GM21717 (cell line): ENCODE measurements around the gene FGF2.
"Not testable (repeated sequence)": the region's sequence is repeated elsewhere in the genome, so short reads cannot be mapped to it uniquely, and the experiment has no call there.

Source experiments
- ATAC-seq: cut with Tn5 transposase; IDR thresholded peaks from one replicate; pipeline ENCODE4 v1.9.1; 2021; ENCODE audit warnings: mild to moderate bottlenecking, moderate library complexity; ENCODE audit not compliant: unreplicated experiment

Gene FGF2

DNA sequence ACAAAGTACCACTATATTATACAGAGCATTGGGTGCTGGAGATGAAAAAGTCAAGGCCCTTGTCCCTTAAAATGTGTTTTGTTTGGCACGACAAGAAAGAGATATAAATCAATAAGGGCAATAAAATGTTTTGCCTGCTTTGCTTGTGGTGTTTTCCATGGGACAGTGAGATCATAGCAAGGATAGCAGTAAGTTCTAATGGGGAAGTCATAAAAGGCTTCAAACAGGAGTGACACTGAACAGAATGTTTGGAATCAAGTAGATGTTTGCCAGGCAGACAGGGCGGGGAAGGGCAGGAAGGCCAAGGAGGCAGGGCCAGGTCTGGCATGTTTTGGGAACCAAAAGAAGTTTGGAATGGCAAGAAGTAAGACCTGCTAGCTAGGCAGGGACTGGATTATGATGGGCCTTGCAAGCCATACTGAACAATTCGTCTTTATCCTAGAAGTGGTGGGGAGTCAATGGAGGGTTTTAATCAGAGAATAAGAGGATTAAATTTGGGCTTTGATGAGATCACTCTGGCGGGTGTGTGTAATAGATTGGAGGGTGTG is 16.4 kb downstream of the FGF2 start:
- no peak for ATAC-seq

DNA sequence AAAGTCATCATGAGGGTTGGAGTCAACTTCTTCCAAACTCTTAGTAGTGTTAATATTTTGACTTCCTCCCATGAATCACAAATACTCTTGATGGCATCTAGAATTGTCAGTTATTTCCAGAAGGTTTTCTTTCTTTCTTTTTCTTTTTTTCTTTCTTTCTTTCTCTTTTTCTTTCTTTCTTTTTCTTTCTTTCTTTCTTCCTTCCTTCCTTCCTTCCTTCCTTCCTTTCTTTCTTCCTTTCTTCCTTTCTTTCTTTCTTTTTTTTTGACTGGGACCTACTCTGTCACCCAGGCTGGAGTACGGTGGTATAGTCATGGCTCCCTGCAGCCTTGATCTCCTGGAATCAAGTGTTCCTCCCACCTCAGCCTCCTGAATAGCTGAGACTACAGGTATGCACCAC is 17.8 kb downstream of the FGF2 start:
- not testable (repeated sequence) for ATAC-seq

DNA sequence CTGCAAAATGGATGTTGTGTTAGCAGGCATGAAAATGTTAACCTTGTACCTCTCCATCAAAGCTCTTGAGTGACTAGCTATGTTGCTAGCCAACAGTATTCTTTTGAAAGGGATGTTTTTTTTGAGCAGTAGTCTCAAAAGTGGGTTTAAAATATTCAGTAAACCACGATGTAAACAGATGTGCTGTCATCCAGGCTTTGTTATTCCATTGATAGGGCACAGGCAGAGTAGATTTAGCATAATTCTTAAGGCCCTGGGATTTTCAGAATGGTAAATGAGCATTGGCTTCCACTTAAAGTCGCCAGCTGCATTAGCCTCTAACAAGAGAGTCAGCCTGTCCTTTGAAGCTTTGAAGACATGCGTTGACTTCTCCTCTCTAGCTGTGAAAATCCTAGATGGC is 18.4 kb downstream of the FGF2 start:
- no peak for ATAC-seq

DNA sequence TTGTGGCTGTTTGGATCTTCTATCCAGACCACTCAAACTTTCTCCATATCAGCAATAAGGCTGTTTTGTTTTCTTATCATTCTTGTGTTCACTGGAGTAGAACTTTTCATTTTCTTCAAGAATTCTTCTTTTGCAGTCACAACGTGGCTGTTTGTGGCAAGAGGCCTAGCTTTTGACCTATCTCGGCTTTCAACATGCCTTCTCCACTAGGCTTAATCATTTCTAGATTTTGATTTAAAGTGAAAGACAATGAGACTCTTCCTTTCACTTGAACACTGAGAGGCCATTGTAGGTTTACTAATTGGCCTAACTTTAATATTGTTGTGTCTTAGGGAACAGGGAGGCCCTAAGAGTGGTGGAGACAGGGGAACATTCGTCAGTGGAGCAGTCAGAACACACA is 19.1 kb downstream of the FGF2 start:
- ATAC-seq, result no peak

DNA sequence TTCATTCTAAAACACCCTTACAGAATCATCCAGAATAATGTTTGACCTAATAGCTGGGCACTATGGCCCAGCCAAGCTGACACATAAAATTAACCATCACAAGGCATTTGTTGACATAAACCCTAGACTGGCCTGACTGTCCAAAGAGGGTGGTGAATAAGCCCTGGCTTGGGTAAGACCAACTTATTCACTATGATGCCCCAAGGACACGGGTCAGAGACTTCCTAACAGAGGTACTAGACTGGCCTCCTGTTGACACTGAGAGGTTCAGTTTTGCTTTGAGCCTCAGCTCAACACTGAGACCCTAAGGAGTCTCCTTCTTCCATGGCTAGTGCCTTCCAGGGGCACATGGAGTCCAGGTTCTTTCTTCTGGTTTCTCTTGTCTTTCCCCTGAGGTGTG is 21.3 kb downstream of the FGF2 start:
- ATAC-seq, result no peak

DNA sequence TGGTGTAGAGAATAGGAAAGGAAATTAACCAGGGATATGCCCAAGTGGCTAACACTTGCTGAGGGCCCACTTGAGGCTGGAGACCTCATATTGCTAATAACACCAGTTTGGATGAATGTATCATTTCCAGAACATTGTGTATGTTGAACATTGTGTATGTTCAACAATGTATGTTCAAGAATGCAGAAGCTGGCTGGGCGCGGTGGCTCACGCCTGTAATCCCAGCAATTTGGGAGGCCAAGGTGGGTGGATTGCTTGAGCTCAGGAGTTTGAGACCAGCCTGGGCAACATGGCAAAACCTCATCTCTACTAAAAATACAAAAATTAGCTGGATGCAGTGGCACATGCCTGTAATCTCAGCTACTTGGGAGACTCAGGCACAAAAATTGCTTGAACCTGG is 23.2 kb downstream of the FGF2 start:
- ATAC-seq, result not testable (repeated sequence)

DNA sequence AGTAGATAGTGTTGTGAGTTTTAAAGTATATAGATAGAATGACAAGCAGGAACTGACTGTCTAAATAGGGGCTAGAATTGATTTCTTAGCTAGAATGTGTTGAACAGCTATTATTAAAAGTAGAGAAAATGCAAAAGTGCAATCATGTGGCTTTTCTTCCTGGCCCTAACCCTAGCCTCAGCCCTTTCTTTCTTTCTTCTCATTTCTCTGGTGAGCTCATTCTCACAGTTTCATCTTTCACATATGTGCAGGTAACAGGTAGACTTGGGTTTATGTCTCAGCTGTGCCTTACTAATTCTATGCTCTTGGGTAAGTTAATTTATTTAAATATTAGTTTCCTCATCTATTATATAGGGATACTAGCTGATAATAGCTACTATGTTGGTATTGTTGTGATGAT is 24.9 kb downstream of the FGF2 start:
- no peak for ATAC-seq

DNA sequence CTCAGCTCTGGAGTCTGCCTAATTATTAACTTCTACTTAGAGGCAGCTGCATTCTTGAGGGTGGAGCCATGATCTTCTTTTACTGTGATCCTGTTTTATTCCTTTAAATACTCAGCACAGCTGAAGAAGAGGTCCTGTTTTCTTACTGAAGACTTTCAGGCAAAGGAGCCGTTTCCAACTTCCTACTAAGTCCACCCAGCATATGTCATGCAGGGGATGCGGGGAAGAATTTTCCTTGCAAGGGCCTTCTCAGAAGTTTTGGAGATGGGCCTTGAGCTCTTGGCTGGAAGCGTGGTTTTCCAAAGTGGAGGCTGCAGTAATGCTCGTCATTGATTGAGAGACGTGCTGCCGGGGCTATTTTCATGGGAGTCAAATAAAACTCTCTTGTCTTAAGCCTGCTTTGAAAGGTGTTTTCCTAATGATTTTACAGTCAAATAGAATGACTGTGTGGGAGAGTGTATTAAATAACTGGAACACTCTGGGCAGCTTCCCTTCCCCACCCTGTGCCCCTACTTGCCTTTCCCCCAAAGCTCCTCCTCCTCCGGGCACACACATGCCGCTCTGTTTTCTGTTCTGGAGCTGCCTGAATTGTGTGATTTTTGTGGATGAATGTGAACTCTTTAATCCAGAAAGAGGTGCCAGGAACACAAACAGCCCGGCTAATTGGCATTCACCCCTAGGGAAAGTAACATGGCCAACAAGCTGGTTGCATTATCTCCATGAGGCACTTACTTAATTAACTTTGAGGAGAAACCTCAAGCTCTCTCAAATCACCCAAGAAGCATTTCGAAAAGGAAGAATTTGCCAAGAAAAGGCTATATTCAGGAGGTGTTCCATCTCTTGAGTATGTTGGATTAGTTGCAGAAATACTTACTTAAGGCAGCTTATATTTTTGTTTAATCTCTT is 28.1 kb downstream of the FGF2 start:
- ATAC-seq, result no peak

DNA sequence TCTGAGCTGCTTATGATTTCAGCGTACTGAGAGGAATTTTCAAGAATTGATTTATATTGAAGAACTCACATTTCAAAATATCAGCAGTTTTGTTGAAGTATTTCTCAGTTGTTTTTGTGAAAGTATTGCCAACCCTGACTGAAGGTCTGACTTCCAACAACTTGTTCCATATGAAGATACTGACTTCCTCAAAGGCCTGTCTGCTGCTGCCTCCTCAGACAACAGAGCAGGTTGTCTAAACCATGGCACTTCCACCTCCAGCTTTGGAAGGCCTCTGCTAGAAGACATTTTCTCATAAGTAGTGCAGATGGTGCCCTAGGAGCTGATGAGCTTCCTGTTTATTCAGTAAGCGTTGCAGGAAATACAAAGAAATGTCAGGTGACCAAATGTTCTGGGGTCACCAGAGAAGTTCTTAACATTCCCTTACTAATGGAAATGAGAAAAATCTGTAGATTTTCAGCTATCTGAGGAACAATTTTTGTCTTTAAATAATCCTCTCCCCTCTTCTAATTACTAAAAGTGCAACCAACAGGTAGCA is 28.8 kb downstream of the FGF2 start:
- ATAC-seq, result no peak

DNA sequence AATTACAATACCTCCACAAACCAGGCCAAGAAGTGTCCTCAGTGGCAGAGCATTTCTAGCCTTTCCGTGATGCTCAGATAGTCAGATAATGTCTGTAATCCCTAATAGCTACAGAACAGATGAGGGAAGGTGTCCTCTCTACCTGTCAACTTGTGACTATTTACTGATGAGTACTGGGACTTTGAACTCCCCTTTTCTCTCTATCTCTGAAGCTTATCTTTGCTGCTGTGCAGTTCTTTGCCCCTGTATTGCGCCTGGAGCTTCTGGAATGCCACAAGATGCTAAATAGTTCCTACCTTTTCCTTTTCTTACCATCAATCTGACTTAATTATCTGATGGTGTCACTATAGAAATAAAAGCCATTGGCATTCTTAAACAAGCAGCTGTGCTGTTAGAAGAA is 30.5 kb downstream of the FGF2 start:
- no peak for ATAC-seq

DNA sequence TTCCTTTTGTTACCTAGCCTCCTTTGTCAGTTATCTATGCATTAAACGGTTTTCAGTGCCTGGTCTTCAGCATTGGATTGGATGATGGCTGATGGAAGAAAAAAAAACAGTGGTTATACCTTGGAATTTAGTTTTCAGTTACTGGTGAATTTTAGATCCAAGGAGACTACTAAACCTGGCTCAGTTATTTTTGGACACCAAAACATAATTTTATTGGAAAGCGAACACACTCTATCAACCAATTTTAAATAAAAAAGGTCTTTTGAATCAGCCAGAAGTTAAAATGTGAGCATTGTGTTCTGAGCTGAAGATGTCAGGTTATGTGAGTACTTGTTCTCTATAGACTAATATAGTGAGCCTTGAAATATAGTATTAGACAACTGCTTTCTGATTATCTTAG is 32.1 kb downstream of the FGF2 start:
- no peak for ATAC-seq

DNA sequence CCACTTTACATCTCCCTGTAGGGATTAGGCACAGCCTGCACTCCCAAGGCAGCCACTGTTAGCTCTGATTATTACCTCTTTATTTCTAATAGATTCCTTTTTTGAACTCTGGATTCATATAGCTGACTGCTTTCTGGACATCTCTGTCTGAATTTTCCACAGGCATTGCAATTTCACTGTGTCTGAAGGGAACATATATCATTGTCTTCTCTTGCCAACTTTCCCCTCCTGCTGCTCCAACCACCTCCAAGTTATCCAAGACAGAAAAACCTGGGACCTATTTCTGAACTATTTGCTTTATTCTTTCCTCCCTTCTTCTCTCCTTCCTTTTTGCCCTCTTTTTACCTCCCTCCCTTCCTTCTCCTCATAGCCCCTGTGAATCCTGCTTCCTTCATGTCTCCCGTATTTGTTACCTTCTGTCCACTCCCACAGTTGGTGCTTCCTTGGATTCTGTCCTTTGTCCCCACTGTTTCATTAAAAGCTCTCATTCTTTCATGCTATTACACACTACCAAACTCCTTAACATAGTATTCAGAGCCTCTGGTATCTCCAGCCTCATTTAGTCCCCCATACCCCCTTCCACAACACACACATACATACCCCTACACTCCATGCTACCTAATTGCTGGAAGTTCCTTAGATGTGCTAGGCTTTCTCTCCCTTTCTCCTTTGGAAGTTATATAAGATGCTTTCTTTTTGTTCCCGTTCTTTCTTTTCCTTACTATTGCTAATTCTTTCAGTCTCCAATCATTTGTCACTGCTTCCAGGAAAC is 34.7 kb downstream of the FGF2 start:
- ATAC-seq, result no peak

DNA sequence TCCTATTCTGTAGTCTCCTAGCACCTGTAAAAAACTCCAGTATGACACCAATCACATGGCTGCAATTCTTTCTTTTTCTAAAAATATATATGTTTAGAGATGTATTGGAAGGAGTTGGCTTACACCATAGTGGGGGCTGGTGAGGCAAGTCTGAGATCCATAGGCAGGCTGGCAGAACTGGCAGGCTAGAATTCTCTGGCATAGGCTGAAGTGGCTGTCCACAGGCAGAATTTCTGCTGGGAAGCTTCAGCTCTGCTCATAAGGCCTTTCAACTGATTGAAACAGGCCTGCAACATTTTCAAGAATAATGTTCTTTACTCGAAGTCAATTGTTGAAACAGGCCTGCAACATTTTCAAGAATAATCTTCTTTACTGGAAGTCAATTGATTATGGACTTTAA is 37.0 kb downstream of the FGF2 start:
- ATAC-seq, result no peak

DNA sequence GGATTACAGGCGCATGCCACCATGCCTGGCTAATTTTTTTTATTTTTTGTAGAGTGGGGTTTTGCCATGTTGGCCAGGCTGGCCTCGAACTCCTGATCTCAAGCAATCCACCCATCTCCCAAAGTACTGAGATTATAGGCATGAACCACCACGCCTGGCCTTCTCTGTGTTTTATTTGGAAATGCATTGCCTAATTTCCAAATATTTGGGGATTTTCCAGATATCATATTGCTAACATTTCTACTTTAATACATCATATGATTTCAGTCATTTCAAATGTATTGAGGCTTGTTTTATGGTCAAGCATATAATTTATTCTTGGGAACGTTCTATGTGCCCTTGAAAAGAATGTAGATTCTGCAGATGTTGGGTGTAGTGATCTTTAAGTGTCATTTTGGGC is 38.8 kb downstream of the FGF2 start:
- no peak for ATAC-seq

DNA sequence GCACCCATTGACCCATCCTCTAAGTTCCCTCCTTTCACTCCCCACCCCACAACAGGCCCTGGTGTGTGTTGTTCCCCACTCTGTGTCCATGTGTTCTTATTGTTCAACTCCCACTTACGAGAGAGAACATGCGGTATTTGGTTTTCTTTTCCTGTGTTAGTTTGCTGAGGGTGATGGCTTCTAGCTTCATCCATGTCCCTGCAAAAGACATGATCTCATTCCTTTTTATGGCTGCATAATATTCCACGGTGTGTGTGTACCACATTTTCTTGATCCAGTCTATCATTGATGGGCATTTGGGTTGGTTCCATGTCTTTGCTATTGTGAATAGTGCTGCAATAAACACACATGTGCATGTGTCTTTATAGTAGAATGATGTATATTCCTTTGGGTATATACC is 41.6 kb downstream of the FGF2 start:
- not testable (repeated sequence) for ATAC-seq

DNA sequence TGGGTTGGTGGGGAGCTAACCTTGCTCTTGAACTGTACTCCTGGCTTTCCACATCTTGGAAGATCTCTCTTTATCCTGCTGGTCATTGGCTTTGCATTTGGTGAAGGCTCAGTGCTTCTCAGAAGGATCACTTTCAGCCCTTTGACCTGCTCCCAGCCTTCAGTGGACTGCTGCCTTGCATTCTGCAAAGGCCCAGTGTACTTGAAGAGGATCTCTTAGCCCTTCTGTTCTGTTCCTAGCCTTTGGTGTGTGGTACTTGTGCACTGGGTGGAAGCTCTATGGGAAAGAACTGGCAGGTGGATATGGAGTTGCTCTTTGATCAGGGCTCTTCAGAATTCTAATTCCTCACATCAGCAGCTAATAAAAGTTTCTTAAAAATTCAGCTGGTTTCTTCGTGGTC is 46.5 kb downstream of the FGF2 start:
- no peak for ATAC-seq

DNA sequence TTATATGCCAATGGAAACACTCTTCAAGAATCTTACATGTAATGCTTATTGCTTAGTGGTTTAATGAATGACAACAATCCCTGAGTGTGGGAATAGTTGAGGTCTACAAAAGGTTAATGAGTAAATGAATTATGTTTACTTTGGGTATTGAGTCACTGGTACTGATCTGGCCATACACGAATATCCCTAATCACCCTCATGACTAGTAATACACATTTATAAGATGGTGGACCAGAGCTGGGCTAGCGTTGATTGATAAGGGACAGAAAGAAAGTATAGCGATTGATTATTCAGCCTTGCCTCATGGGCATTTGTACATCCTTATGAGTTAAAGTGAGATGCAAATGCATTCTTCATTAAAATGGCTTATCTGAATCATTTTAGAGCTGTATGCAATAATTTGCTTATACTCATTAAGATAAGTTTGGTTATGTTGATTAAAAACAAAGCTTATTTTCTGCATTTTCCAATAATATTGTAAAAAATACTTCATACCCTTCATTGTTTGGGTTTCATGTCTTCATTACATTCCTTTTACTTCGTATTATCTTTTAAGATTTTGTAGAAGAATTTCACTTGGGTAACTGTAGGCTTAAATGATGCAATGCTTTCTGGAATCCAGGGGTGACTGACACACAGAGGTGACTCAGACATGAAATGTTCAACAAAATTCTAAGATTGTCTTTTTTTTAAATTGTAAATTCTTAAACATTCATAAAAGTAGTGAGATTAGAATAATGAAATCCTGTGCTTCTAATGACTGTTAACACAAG is 47.4 kb downstream of the FGF2 start:
- ATAC-seq, result no peak

DNA sequence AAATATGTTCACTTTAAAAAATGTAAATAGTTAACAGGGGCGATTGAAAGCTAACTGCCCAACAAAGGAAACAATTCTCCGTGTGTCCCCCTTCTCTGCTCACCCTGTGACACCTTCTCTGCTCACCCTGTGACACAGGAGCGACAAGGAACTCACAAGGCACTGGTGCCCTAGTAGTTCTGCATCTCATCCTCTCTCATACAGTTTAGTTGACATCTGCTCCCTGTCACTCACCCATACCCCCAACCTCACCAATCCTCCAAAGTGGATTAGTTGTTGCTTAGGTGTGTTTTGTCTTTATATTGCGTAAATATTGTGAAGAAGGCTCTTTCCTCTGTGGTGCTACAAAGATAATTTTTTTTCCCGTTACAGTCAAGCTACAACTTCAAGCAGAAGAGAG is 49.3 kb downstream of the FGF2 start:
- no peak for ATAC-seq

DNA sequence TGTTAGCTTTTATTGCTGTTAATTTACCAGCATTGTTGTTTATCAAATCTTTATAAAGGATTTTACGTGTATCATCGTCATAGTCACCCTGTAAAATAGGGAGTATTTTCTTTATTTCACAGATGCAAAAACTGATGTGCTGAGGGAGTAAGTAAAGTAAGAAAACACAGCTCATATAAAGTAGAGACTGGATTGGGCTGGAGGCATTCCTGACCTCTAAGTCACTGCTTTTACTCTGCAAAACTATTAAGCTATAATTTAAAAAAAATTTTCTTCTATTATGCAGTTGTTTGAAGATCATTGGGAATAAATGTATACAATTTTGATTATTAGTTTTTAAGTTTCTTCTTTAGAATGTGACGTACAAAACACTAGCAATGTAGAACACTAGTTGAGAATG is 49.8 kb downstream of the FGF2 start:
- ATAC-seq, result no peak

DNA sequence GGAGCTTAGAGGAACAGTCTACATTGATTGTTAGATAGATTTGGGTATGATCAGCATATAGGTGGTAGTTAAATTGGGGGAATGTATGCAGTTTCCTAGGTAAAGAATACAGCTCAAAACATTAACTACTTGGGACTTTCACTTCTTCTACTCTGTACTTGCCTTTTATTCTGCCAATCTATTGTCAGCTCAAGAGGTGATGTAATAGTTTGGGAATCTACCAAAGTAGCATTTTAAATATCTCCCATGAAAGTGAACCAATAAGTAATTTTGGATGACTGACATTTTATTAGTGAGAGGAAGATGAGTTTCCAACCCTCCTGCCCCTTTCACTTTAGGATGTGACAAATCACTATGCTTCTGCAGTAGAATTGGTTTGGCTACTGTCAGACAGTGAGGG is 52.4 kb downstream of the FGF2 start:
- ATAC-seq, result no peak
